Endothelial cell of umbilical vein (primary cell): ENCODE data around the gene JADE1.

Experiments
- CTCF ChIP-seq, 2 donors: IDR thresholded peaks; 1 replicate in 1 of 2; 2 replicates in 1 of 2; pipeline ENCODE4 v1.5.1; 2011; ENCODE audit warnings: low read length in 2 of 2, mild to moderate bottlenecking in 2 of 2, moderate library complexity in 2 of 2, control low read depth in 1 of 2, inconsistent platforms in 1 of 2, low read depth in 1 of 2; ENCODE audit not compliant: insufficient read depth in 1 of 2; ENCODE audit errors: extremely low read depth in 1 of 2
- JUN ChIP-seq: IDR thresholded peaks from 2 replicates; pipeline ENCODE4 v1.6.1; 2011; ENCODE audit warnings: borderline replicate concordance, low read depth; ENCODE audit not compliant: insufficient read length, insufficient read depth
- MYC ChIP-seq: IDR thresholded peaks from one replicate; pipeline ENCODE4 v1.6.1; 2011; ENCODE audit warnings: mild to moderate bottlenecking, low read depth, low read length
- POLR2A ChIP-seq: IDR thresholded peaks from 2 replicates; pipeline ENCODE4 v1.6.1; 2012; ENCODE audit warnings: low read depth, mild to moderate bottlenecking, control low read depth, low read length
- POLR2AphosphoS5 ChIP-seq: IDR thresholded peaks from 2 replicates; pipeline ENCODE4 v1.6.1; 2012; ENCODE audit warnings: low read depth, mild to moderate bottlenecking, control low read depth, low read length, moderate library complexity; ENCODE audit not compliant: insufficient read depth

DNA sequence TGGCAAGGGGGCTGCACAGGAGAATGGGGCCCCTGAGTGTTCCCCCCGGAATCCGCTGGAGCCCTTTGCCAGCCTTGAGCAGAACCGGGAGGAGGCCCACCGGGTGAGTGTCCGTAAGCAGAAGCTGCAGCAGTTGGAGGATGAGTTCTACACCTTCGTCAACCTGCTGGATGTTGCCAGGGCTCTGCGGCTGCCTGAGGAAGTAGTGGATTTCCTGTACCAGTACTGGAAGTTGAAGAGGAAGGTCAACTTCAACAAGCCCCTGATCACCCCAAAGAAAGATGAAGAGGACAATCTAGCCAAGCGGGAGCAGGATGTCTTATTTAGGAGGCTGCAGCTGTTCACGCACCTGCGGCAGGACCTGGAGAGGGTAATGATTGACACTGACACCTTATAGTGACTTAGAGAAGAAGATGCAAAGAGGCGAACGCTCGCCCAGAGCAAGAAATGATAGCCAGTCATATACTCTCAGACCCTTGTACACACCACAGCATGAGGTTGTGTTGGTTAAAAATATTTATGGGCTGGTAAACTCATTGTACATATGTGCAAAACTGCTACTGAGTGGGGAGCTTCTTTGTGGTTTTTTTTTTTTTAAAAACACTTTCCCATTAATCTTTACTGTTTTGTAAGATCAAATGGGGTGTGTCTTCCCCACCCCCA lies 52.5 kb downstream of the JADE1 start:
- TF ChIP-seq CTCF (IDR thresholded peaks at IDR 0.05; ENCODE audit: extremely low read depth in 1 of 2, insufficient read depth in 1 of 2, low read depth in 1 of 2, low read length in 2 of 2) = no peak
- no peak for TF ChIP-seq POLR2AphosphoS5
- no peak for TF ChIP-seq JUN
- TF ChIP-seq POLR2A = no peak
- no peak for TF ChIP-seq MYC
